HepG2 (cell line): ENCODE measurements around the gene TDRD10. TPM values are rescaled to one million over a fixed set of nuclear protein-coding genes. Genes with fewer than 3 reads are reported as not detected.

Source experiments
- ASH2L ChIP-seq: fragments of 300-600, 200-600 bp; sonication (generic); IDR thresholded peaks from 2 replicates; pipeline ENCODE4 v1.7.0; 2017; ENCODE audit warnings: low read depth, mild to moderate bottlenecking, moderate library complexity, mixed read lengths, low read length; ENCODE audit not compliant: insufficient read length
- ATF2 ChIP-seq: sonication (generic); formaldehyde crosslinking; IDR thresholded peaks from 2 replicates; pipeline ENCODE4 v1.4.0; 2020; ENCODE audit warnings: missing genetic modification reagents
- DNMT1 ChIP-seq: sonication (generic); formaldehyde crosslinking; IDR thresholded peaks from 2 replicates; pipeline ENCODE4 v1.5.1; 2020; ENCODE audit warnings: mild to moderate bottlenecking, missing genetic modification reagents
- GATAD2A ChIP-seq: IDR thresholded peaks from 2 replicates; pipeline ENCODE4 v1.6.1; 2016
- GTF2F1 ChIP-seq: fragments of 150-350 bp; IDR thresholded peaks from 2 replicates; pipeline ENCODE4 v1.6.1; 2014; ENCODE audit warnings: low read length
- HHEX ChIP-seq: IDR thresholded peaks from 2 replicates; pipeline ENCODE4 v1.6.1; 2016; ENCODE audit warnings: control low read depth
- MTF2 ChIP-seq: sonication (generic); formaldehyde crosslinking; IDR thresholded peaks from 2 replicates; pipeline ENCODE4 v1.5.0; 2020; ENCODE audit warnings: missing genetic modification reagents, borderline replicate concordance
- NFATC3 ChIP-seq: sonication (generic); formaldehyde crosslinking; IDR thresholded peaks from 2 replicates; pipeline ENCODE4 v1.5.1; 2020; ENCODE audit warnings: mild to moderate bottlenecking, missing genetic modification reagents
- PBX2 ChIP-seq: IDR thresholded peaks from 2 replicates; pipeline ENCODE4 v1.6.1; 2016; ENCODE audit warnings: control low read depth
- PRDM10 ChIP-seq: sonication (generic); formaldehyde crosslinking; IDR thresholded peaks from 2 replicates; pipeline ENCODE4 v1.4.0; 2020; ENCODE audit warnings: low read depth, missing genetic modification reagents
- RAD21 ChIP-seq: fragments of 450-650 bp; formaldehyde crosslinking; IDR thresholded peaks from 2 replicates; pipeline ENCODE4 v1.5.0; 2020; ENCODE audit warnings: mild to moderate bottlenecking
- REPIN1 ChIP-seq: sonication (generic); formaldehyde crosslinking; IDR thresholded peaks from 2 replicates; pipeline ENCODE4 v1.8.0; 2022; ENCODE audit warnings: missing genetic modification reagents, low read depth, mild to moderate bottlenecking, borderline replicate concordance
- RFX3 ChIP-seq: IDR thresholded peaks from 2 replicates; pipeline ENCODE4 v1.6.1; 2016; ENCODE audit warnings: missing biosample characterization, missing genetic modification reagents
- SOX13 ChIP-seq, 3 experiments: fragments of 450-650 bp in 1 of 3; sonication (generic) in 1 of 3; formaldehyde crosslinking in 1 of 3; IDR thresholded peaks in 2 of 3; conservative IDR thresholded peaks in 1 of 3; 2 replicates each; pipeline versions ENCODE4 v1.5.0 to v1.6.1; 2016 to 2020; ENCODE audit warnings: antibody characterized with exemption in 1 of 3, mild to moderate bottlenecking in 1 of 3, missing compliant biosample characterization in 1 of 3, missing genetic modification reagents in 1 of 3, moderate library complexity in 1 of 3
- SSRP1 ChIP-seq: IDR thresholded peaks from 2 replicates; pipeline ENCODE4 v1.6.1; 2016; ENCODE audit warnings: control low read depth
- ZBTB26 ChIP-seq: IDR thresholded peaks from 2 replicates; pipeline ENCODE4 v1.6.1; 2016; ENCODE audit warnings: missing compliant biosample characterization, missing genetic modification reagents, borderline replicate concordance
- ZSCAN9 ChIP-seq: IDR thresholded peaks from 2 replicates; pipeline ENCODE4 v1.6.1; 2016; ENCODE audit warnings: borderline replicate concordance
- polyA plus RNA-seq, 8 experiments: library from polyadenylated mRNA; depleted of rRNA in 3 of 8; stranded (reverse) in 7 of 8; unstranded in 1 of 8; fragments of >200 nt; fragmentation: Illumina TruSeq in 4 of 8; extraction: Trizol in 4 of 8; gene quantifications; 2 replicates each; pipeline versions ENCODE4 v1.2.1 to v1.2.3, GENCODE V29; 2011 to 2016; ENCODE audit warnings: low read depth in 4 of 8, missing spikeins in 1 of 8, mixed read lengths in 1 of 8; ENCODE audit not compliant: insufficient read depth in 1 of 8
- total RNA-seq, 5 experiments: library from RNA; depleted of rRNA; stranded (reverse); fragments of >200 nt; fragmentation: Illumina TruSeq; extraction: Trizol; gene quantifications; 2 replicates each; pipeline ENCODE4 v1.2.3, GENCODE V29; 2016; ENCODE audit warnings: low read depth in 1 of 5
- TF ChIP-seq, protein P1 (sequence below): IDR thresholded peaks from 2 replicates; pipeline ENCODE4 v1.6.1; 2016; ENCODE audit warnings: mild to moderate bottlenecking
- TF ChIP-seq, protein P2 (sequence below): sonication (generic); formaldehyde crosslinking; IDR thresholded peaks from 2 replicates; pipeline ENCODE4 v1.5.0; 2020; ENCODE audit warnings: mild to moderate bottlenecking, missing genetic modification reagents, moderate library complexity

The TDRD10 gene
- total and polyA plus RNA-seq, 2 of the 13 experiments (the other 11 are each of a cell fraction or from before 2014, with no cell fraction given): not detected

GRCh38 chr1:154469844-154470560, 32.0 kb upstream of the TDRD10 start (continued):
- TF ChIP-seq ATF2 (CRISPR knock-in tag) (no peak), MTF2 (CRISPR knock-in tag) (no peak), PRDM10 (CRISPR knock-in tag) (0 out of 2 replicates have a peak, but pooled peaks have one; percentile 30), ZSCAN9 (no peak), NFATC3 (CRISPR knock-in tag) (no peak), GTF2F1 (no peak), REPIN1 (no peak), SOX13 (IDR thresholded peaks at IDR 0.05) (no peak), SOX13 (CRISPR knock-in tag; conservative IDR thresholded peaks at IDR 0.05 in 1 of 2, IDR thresholded peaks at IDR 0.05 in 1 of 2) (peak in 1 of 2 experiments; percentile 36; a peak in 1 of 4 replicates), RFX3 (no peak), ZBTB26 (CRISPR knock-in tag) (no peak), PBX2 (no peak), SSRP1 (no peak), ASH2L (no peak), RAD21 (CRISPR knock-in tag) (no peak), DNMT1 (CRISPR knock-in tag) (no peak), GATAD2A (CRISPR knock-in tag) (peak; percentile 61), HHEX (CRISPR knock-in tag) (no peak)
- TF ChIP-seq, protein P1, sequence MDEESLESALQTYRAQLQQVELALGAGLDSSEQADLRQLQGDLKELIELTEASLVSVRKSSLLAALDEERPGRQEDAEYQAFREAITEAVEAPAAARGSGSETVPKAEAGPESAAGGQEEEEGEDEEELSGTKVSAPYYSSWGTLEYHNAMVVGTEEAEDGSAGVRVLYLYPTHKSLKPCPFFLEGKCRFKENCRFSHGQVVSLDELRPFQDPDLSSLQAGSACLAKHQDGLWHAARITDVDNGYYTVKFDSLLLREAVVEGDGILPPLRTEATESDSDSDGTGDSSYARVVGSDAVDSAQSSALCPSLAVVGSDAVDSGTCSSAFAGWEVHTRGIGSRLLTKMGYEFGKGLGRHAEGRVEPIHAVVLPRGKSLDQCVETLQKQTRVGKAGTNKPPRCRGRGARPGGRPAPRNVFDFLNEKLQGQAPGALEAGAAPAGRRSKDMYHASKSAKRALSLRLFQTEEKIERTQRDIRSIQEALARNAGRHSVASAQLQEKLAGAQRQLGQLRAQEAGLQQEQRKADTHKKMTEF: 0 out of 2 replicates have a peak, but pooled peaks have one; percentile 33
- TF ChIP-seq, protein P2, sequence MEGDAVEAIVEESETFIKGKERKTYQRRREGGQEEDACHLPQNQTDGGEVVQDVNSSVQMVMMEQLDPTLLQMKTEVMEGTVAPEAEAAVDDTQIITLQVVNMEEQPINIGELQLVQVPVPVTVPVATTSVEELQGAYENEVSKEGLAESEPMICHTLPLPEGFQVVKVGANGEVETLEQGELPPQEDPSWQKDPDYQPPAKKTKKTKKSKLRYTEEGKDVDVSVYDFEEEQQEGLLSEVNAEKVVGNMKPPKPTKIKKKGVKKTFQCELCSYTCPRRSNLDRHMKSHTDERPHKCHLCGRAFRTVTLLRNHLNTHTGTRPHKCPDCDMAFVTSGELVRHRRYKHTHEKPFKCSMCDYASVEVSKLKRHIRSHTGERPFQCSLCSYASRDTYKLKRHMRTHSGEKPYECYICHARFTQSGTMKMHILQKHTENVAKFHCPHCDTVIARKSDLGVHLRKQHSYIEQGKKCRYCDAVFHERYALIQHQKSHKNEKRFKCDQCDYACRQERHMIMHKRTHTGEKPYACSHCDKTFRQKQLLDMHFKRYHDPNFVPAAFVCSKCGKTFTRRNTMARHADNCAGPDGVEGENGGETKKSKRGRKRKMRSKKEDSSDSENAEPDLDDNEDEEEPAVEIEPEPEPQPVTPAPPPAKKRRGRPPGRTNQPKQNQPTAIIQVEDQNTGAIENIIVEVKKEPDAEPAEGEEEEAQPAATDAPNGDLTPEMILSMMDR (CRISPR knock-in tag): peak; percentile 68
